BLaER1 (cell line): Measurements from ENCODE around the gene HNRNPF.
A peak's percentile ranks its signal among the peaks of the same experiment; 100 is the strongest.
"Not testable (repeated sequence)": the region's sequence is repeated elsewhere in the genome, so short reads cannot be mapped to it uniquely, and the experiment has no call there.

Experiments
- H3K27ac ChIP-seq: shearing (Covaris generic); formaldehyde crosslinking; 2 replicates; pipeline ENCODE4 v1.8.1; 2022
- H3K27me3 ChIP-seq: shearing (Covaris generic); formaldehyde crosslinking; 2 replicates; pipeline ENCODE4 v1.8.1; 2022
- H3K36me3 ChIP-seq: shearing (Covaris generic); formaldehyde crosslinking; 2 replicates; pipeline ENCODE4 v1.8.1; 2022
- H3K4me1 ChIP-seq: shearing (Covaris generic); formaldehyde crosslinking; 2 replicates; pipeline ENCODE4 v1.8.1; 2022
- H3K4me2 ChIP-seq: shearing (Covaris generic); formaldehyde crosslinking; 2 replicates; pipeline ENCODE4 v1.8.1; 2022
- H3K4me3 ChIP-seq: shearing (Covaris generic); formaldehyde crosslinking; 2 replicates; pipeline ENCODE4 v1.8.1; 2022
- H3K9ac ChIP-seq: shearing (Covaris generic); formaldehyde crosslinking; 2 replicates; pipeline ENCODE4 v1.8.1; 2022
- H3K9me3 ChIP-seq: shearing (Covaris generic); formaldehyde crosslinking; 2 replicates; pipeline ENCODE4 v1.8.1; 2022
- H4K20me1 ChIP-seq: shearing (Covaris generic); formaldehyde crosslinking; 2 replicates; pipeline ENCODE4 v1.8.1; 2022
- Cebpa-rat ChIP-seq: shearing (Covaris generic); IDR thresholded peaks from 2 replicates; pipeline ENCODE4 v1.8.1; 2022

The HNRNPF gene

GRCh38 chr10:43408710-43409384 lies at the start of gene HNRNPF:
TSS of gene HNRNPF (minus strand) at chr10:43409186. CDS start at chr10:43387884, 21,302 bp downstream.
- peaks cover 43% of the 10 kb centered on the region for H3K4me1 ChIP-seq
- H3K9me3 ChIP-seq: no peaks in the 10 kb centered on the region
- peak within 1 kb of the TSS; percentile 99 for H3K27ac ChIP-seq
- H4K20me1 ChIP-seq: peaks cover 49% of the 10 kb centered on the region
- TF ChIP-seq Cebpa-rat: no peak
- peak within 1 kb of the TSS; percentile 99 for H3K9ac ChIP-seq
- H3K36me3 ChIP-seq: peaks cover 4% of the 10 kb centered on the region
- peak within 1 kb of the TSS; percentile 94 for H3K4me2 ChIP-seq
- peak within 1 kb of the TSS; percentile 88 for H3K4me3 ChIP-seq
- H3K27me3 ChIP-seq: no peaks in the 10 kb centered on the region

- no peaks in the 10 kb centered on the region for H3K9me3 ChIP-seq
- no peak overlapping the region for H3K4me3 ChIP-seq
- no peak for TF ChIP-seq Cebpa-rat
- no peaks in the 10 kb centered on the region for H3K27me3 ChIP-seq
- H3K27ac ChIP-seq: no peak overlapping the region
- H3K9ac ChIP-seq: no peak overlapping the region
- H3K4me1 ChIP-seq: peaks cover 33% of the 10 kb centered on the region
- H3K4me2 ChIP-seq: no peak overlapping the region
- no peaks in the 10 kb centered on the region for H4K20me1 ChIP-seq
- H3K36me3 ChIP-seq: no peaks in the 10 kb centered on the region
Measured at GRCh38 chr10:43458227-43458626, 49.2 kb upstream of the HNRNPF start.

- Histone ChIP-seq H3K4me3 (peak overlapping the region; percentile 73; the same call in 1 of the 2 replicates), H3K27ac (peak overlapping the region; percentile 89), H3K4me1 (peaks cover 50% of the 10 kb centered on the region), H3K4me2 (peak overlapping the region; percentile 94), H3K9ac (peak overlapping the region; percentile 87)
- not testable (repeated sequence) for H3K36me3 ChIP-seq, H4K20me1 ChIP-seq, H3K9me3 ChIP-seq, H3K27me3 ChIP-seq
Measured at GRCh38 chr10:43456561-43456960, 47.6 kb upstream of the HNRNPF start.

GRCh38 chr10:43454025-43454424 lies 45.0 kb upstream of the HNRNPF start:
- peak overlapping the region; percentile 42; the same call in 1 of the 2 replicates for H3K9ac ChIP-seq
- not testable (repeated sequence) for H3K9me3 ChIP-seq, H4K20me1 ChIP-seq, H3K27me3 ChIP-seq, H3K36me3 ChIP-seq
- peaks cover 75% of the 10 kb centered on the region for H3K4me1 ChIP-seq
- peak overlapping the region; percentile 89 for H3K27ac ChIP-seq
- peak overlapping the region; percentile 73; the same call in 1 of the 2 replicates for H3K4me3 ChIP-seq
- peak overlapping the region; percentile 94 for H3K4me2 ChIP-seq

GRCh38 chr10:43453266-43453831 lies 44.4 kb upstream of the HNRNPF start:
- H3K27me3 ChIP-seq: no peaks in the 10 kb centered on the region
- H3K4me3 ChIP-seq: 0 out of 2 replicates have a peak overlapping the region, but pooled peaks have one; percentile 28
- no peaks in the 10 kb centered on the region for H3K9me3 ChIP-seq
- no peaks in the 10 kb centered on the region for H3K36me3 ChIP-seq
- peak overlapping the region; percentile 94 for H3K4me2 ChIP-seq
- peaks cover 82% of the 10 kb centered on the region for H3K4me1 ChIP-seq
- H3K27ac ChIP-seq: peak overlapping the region; percentile 89
- peak overlapping the region; percentile 71 for H3K9ac ChIP-seq
- TF ChIP-seq Cebpa-rat: no peak
- no peaks in the 10 kb centered on the region for H4K20me1 ChIP-seq

GRCh38 chr10:43452356-43452914 lies 43.4 kb upstream of the HNRNPF start:
- peak overlapping the region; percentile 89 for H3K27ac ChIP-seq
- no peak for TF ChIP-seq Cebpa-rat
- peak overlapping the region; percentile 71 for H3K9ac ChIP-seq
- 0 out of 2 replicates have a peak, but pooled peaks cover under 1% of the 10 kb centered on the region for H3K36me3 ChIP-seq
- peak overlapping the region; percentile 94 for H3K4me2 ChIP-seq
- H3K4me3 ChIP-seq: peak overlapping the region; percentile 28; the same call in 1 of the 2 replicates
- no peaks in the 10 kb centered on the region for H3K27me3 ChIP-seq
- peaks cover 5% of the 10 kb centered on the region for H3K9me3 ChIP-seq
- no peaks in the 10 kb centered on the region for H4K20me1 ChIP-seq
- H3K4me1 ChIP-seq: peaks cover 82% of the 10 kb centered on the region

- no peaks in the 10 kb centered on the region for H3K27me3 ChIP-seq
- H3K4me3 ChIP-seq: no peak overlapping the region
- H3K9me3 ChIP-seq: peaks cover 41% of the 10 kb centered on the region
- H3K27ac ChIP-seq: 0 out of 2 replicates have a peak overlapping the region, but pooled peaks have one; percentile 18
- no peak overlapping the region for H3K9ac ChIP-seq
- peaks cover 16% of the 10 kb centered on the region for H3K36me3 ChIP-seq
- H3K4me2 ChIP-seq: no peak overlapping the region
- TF ChIP-seq Cebpa-rat: peak; percentile 57; the same call in 1 of the 2 replicates
- H4K20me1 ChIP-seq: no peaks in the 10 kb centered on the region
- H3K4me1 ChIP-seq: peaks cover 54% of the 10 kb centered on the region
Measured at GRCh38 chr10:43448742-43449141, 39.8 kb upstream of the HNRNPF start.

- not testable (repeated sequence) for H3K4me3 ChIP-seq, H3K27me3 ChIP-seq, H4K20me1 ChIP-seq, H3K9ac ChIP-seq, H3K4me2 ChIP-seq, H3K27ac ChIP-seq
- peaks cover 30% of the 10 kb centered on the region for H3K4me1 ChIP-seq
- H3K9me3 ChIP-seq: peaks cover 45% of the 10 kb centered on the region
- H3K36me3 ChIP-seq: peaks cover 16% of the 10 kb centered on the region
Measured at GRCh38 chr10:43446219-43447017, 37.4 kb upstream of the HNRNPF start.

- Histone ChIP-seq H3K4me2 (no peak overlapping the region), H3K36me3 (peaks cover 16% of the 10 kb centered on the region), H3K27me3 (no peaks in the 10 kb centered on the region), H3K4me3 (no peak overlapping the region), H3K9ac (no peak overlapping the region), H3K27ac (no peak overlapping the region), H3K9me3 (peaks cover 45% of the 10 kb centered on the region), H4K20me1 (no peaks in the 10 kb centered on the region), H3K4me1 (peaks cover 22% of the 10 kb centered on the region)
- TF ChIP-seq Cebpa-rat: no peak
Measured at GRCh38 chr10:43444897-43445466, 36.0 kb upstream of the HNRNPF start.
